Stimulated activated CD8-positive, alpha-beta memory T cell treated with anti-CD3 and anti-CD28 coated beads, Interleukin-15, amount 100 ng/mL, for 24 hours (primary cell): ENCODE measurements around the gene PIK3C3.

Source experiments
- DNase-seq: peaks from one replicate; pipeline ENCODE4 v3.0.0-alpha.2; 2020; ENCODE audit warnings: low read depth

The PIK3C3 gene

GRCh38 chr18:41954827-41955613 lies at the start of gene PIK3C3:
PIK3C3 (plus strand) TSS chr18:41955234; CDS start chr18:41955292, 58 bp downstream.
- peak; percentile 95 for DNase-seq

- DNase-seq: no peak
These were observed 49.1 kb upstream of the PIK3C3 start for GRCh38 chr18:41905786-41906527.

- DNase-seq: no peak
These were observed 48.4 kb upstream of the PIK3C3 start for GRCh38 chr18:41906528-41907146.

- no peak for DNase-seq
These were observed 37.9 kb upstream of the PIK3C3 start for GRCh38 chr18:41917181-41917580.

GRCh38 chr18:41921770-41922169 lies 33.3 kb upstream of the PIK3C3 start:
- DNase-seq: no peak

GRCh38 chr18:41922176-41922575 lies 32.9 kb upstream of the PIK3C3 start:
- no peak for DNase-seq

GRCh38 chr18:41922841-41923240 lies 32.2 kb upstream of the PIK3C3 start:
- no peak for DNase-seq

GRCh38 chr18:41923446-41923845 lies 31.6 kb upstream of the PIK3C3 start:
- no peak for DNase-seq

- no peak for DNase-seq
These were observed 26.5 kb upstream of the PIK3C3 start for GRCh38 chr18:41928581-41928980.

GRCh38 chr18:41932899-41933298 lies 22.1 kb upstream of the PIK3C3 start:
- no peak for DNase-seq

GRCh38 chr18:41933778-41934177 lies 21.3 kb upstream of the PIK3C3 start:
- DNase-seq: no peak

GRCh38 chr18:41936471-41937134 lies 18.4 kb upstream of the PIK3C3 start:
- DNase-seq: no peak

- DNase-seq: no peak
These were observed 16.6 kb upstream of the PIK3C3 start for GRCh38 chr18:41938445-41938844.

GRCh38 chr18:41939326-41939725 lies 15.7 kb upstream of the PIK3C3 start:
- no peak for DNase-seq

GRCh38 chr18:41940506-41941215 lies 14.4 kb upstream of the PIK3C3 start:
- DNase-seq: no peak

- DNase-seq: no peak
These were observed 12.8 kb upstream of the PIK3C3 start for GRCh38 chr18:41942254-41942653.

- DNase-seq: no peak
These were observed 6.4 kb upstream of the PIK3C3 start for GRCh38 chr18:41948544-41949110.

- DNase-seq: no peak
These were observed 5.7 kb upstream of the PIK3C3 start for GRCh38 chr18:41949206-41949920.

- DNase-seq: no peak
These were observed 654 bp downstream of the PIK3C3 start for GRCh38 chr18:41955688-41956087.

- DNase-seq: no peak
These were observed 4.0 kb downstream of the PIK3C3 start for GRCh38 chr18:41959045-41959444.
